ENCODE results near the gene MYL2. TPM values are rescaled to one million over a fixed set of nuclear protein-coding genes. Genes with fewer than 3 reads are reported as not detected.

MYL2 gene
- total RNA-seq, 1 experiment from 2014 or later: not detected

- peaks cover 14% of the 10 kb centered on the region for H3K27me3 Mint-ChIP-seq (ENCODE audit: low read depth)
- ChIA-PET CTCF (interaction anchor here (0.5 to 2.4 kb wide), 5 partner anchors 10 to 357 kb away, joined by 3 to 8 read pairs (median 6); no protein-coding TSS in a partner anchor), POLR2A (no interaction called here)
- H3K4me1 Mint-ChIP-seq: peaks cover 34% of the 10 kb centered on the region
- TF ChIP-seq E2F1 (CRISPR knock-in tag; IDR thresholded peaks at IDR 0.05) (no peak), NFE2L1 (CRISPR knock-in tag; IDR thresholded peaks at IDR 0.05) (no peak), OVOL2 (CRISPR knock-in tag; IDR thresholded peaks at IDR 0.05; ENCODE audit: borderline replicate concordance) (no peak), ZNF281 (CRISPR knock-in tag; IDR thresholded peaks at IDR 0.05) (no peak), E2F4 (CRISPR knock-in tag; IDR thresholded peaks at IDR 0.05; ENCODE audit: borderline replicate concordance, low read depth) (no peak), MLX (CRISPR knock-in tag; IDR thresholded peaks at IDR 0.05) (no peak), RELA (CRISPR knock-in tag; IDR thresholded peaks at IDR 0.05; ENCODE audit: borderline replicate concordance) (no peak), FOXP4 (CRISPR knock-in tag; IDR thresholded peaks at IDR 0.05) (no peak), SOX15 (CRISPR knock-in tag; IDR thresholded peaks at IDR 0.05) (no peak), ESRRA (CRISPR knock-in tag; IDR thresholded peaks at IDR 0.05; ENCODE audit: borderline replicate concordance) (no peak), ERG (CRISPR knock-in tag; IDR thresholded peaks at IDR 0.05) (no peak), MAX (CRISPR knock-in tag; IDR thresholded peaks at IDR 0.05) (no peak), IRF1 (CRISPR knock-in tag; IDR thresholded peaks at IDR 0.05) (no peak)
- ATAC-seq: no peak
- H3K27ac Mint-ChIP-seq: no peak overlapping the region
- peaks cover 44% of the 10 kb centered on the region for H3K36me3 Mint-ChIP-seq
- peaks cover 22% of the 10 kb centered on the region for H3K9me3 Mint-ChIP-seq
- DNase-seq (ENCODE audit: low spot score): no peak
- no peak overlapping the region for H3K4me3 Mint-ChIP-seq
Measured at GRCh38 chr12:110941391-110941790, 21.0 kb upstream of the MYL2 start.

GRCh38 chr12:110940933-110941332, 20.6 kb upstream of the MYL2 start:
- Mint-ChIP-seq H3K4me1 (peaks cover 38% of the 10 kb centered on the region), H3K27ac (no peak overlapping the region), H3K36me3 (peaks cover 39% of the 10 kb centered on the region), H3K4me3 (no peak overlapping the region), H3K27me3 (ENCODE audit: low read depth) (peaks cover 14% of the 10 kb centered on the region), H3K9me3 (peaks cover 17% of the 10 kb centered on the region)
- CTCF ChIA-PET: interaction anchor here (0.5 to 2.4 kb wide), 5 partner anchors 9 to 358 kb away, joined by 3 to 8 read pairs (median 6); no protein-coding TSS in a partner anchor
- DNase-seq (ENCODE audit: low spot score) (no peak), ATAC-seq (no peak)
- POLR2A ChIA-PET: no interaction called here
- no peak for TF ChIP-seq IRF2 (CRISPR knock-in tag; IDR thresholded peaks at IDR 0.05; ENCODE audit: borderline replicate concordance, low read depth)
- TF ChIP-seq ZMAT4 (CRISPR knock-in tag; IDR thresholded peaks at IDR 0.05): no peak
- TF ChIP-seq ETV6 (CRISPR knock-in tag; IDR thresholded peaks at IDR 0.05): no peak
- no peak for TF ChIP-seq ZNF281 (CRISPR knock-in tag; IDR thresholded peaks at IDR 0.05)
- TF ChIP-seq GRHL2 (CRISPR knock-in tag; IDR thresholded peaks at IDR 0.05; ENCODE audit: insufficient replicate concordance, severe bottlenecking): no peak

All from WTC11 (cell line).